ENCODE data around the gene CUL4A. TPM values are rescaled to one million over a fixed set of nuclear protein-coding genes. Genes with fewer than 3 reads are reported as not detected.

The CUL4A gene
- total and polyA plus RNA-seq, 2 experiments from 2014 or later, result 67.3 to 197 TPM

GRCh38 chr13:113297370-113298042, 88.1 kb downstream of the CUL4A start:
- Histone ChIP-seq H3K4me1 (ENCODE audit: insufficient read depth) (peaks cover 11% of the 10 kb centered on the region; the same call in 1 of the 2 replicates), H2AFZ (peak overlapping the region; percentile 97), H3K9me3 (ENCODE audit: low read depth) (no peaks in the 10 kb centered on the region), H3F3A (ENCODE audit: insufficient read depth) (peaks cover 10% of the 10 kb centered on the region), H3K27me3 (replicated peaks; ENCODE audit: insufficient read depth) (no peaks in the 10 kb centered on the region), H3K4me2 (ENCODE audit: unreplicated experiment) (peak overlapping the region; percentile 92), H3K4me3 (peak overlapping the region; percentile 84), H3K36me3 (ENCODE audit: low read depth) (no peaks in the 10 kb centered on the region), H3K9ac (peak overlapping the region; percentile 94), H4K20me1 (ENCODE audit: insufficient read depth) (no peaks in the 10 kb centered on the region), H3K27ac (peak overlapping the region; percentile 66), H3K9me2 (ENCODE audit: insufficient read depth) (no peaks in the 10 kb centered on the region), H3K79me2 (ENCODE audit: insufficient read depth) (peaks cover 52% of the 10 kb centered on the region)
- 1% methylated on average over 36 to 50 of the region's 58 CpGs for WGBS, 2 experiments (ENCODE audit: low coverage in 1 of 2, low lambda C conversion rate in 2 of 2, missing lambda C conversion rate in 2 of 2)
- in situ Hi-C loops (cut with MboI), result no loop called here
- DNase-seq, result peak; percentile 56
- TF ChIP-seq EZH2 (IDR thresholded peaks at IDR 0.05; ENCODE audit: insufficient read depth, poor library complexity, severe bottlenecking) (no peak), EZH2phosphoT487 (IDR thresholded peaks at IDR 0.05; ENCODE audit: insufficient read depth, low read depth) (no peak)

GRCh38 chr13:113298043-113298945, 88.9 kb downstream of the CUL4A start:
- Histone ChIP-seq H3K36me3 (ENCODE audit: low read depth) (no peaks in the 10 kb centered on the region), H3K79me2 (ENCODE audit: insufficient read depth) (peaks cover 60% of the 10 kb centered on the region), H3K4me3 (peak overlapping the region; percentile 84), H3K9ac (peak overlapping the region; percentile 94), H3F3A (ENCODE audit: insufficient read depth) (peaks cover 5% of the 10 kb centered on the region; the same call in 1 of the 2 replicates), H3K27ac (peak overlapping the region; percentile 66), H3K9me2 (ENCODE audit: insufficient read depth) (no peaks in the 10 kb centered on the region), H3K27me3 (replicated peaks; ENCODE audit: insufficient read depth) (no peaks in the 10 kb centered on the region), H2AFZ (peak overlapping the region; percentile 97), H3K4me2 (ENCODE audit: unreplicated experiment) (peak overlapping the region; percentile 92), H3K9me3 (ENCODE audit: low read depth) (no peaks in the 10 kb centered on the region), H3K4me1 (ENCODE audit: insufficient read depth) (peaks cover 11% of the 10 kb centered on the region; the same call in 1 of the 2 replicates), H4K20me1 (ENCODE audit: insufficient read depth) (no peaks in the 10 kb centered on the region)
- DNase-seq, result peak; percentile 63
- 18 to 20% methylated on average over 18 to 19 of the region's 19 CpGs for WGBS, 2 experiments (ENCODE audit: low coverage in 1 of 2, low lambda C conversion rate in 2 of 2, missing lambda C conversion rate in 2 of 2)
- TF ChIP-seq EZH2phosphoT487 (IDR thresholded peaks at IDR 0.05; ENCODE audit: insufficient read depth, low read depth) (no peak), EZH2 (IDR thresholded peaks at IDR 0.05; ENCODE audit: insufficient read depth, poor library complexity, severe bottlenecking) (no peak)
- in situ Hi-C loops (cut with MboI), result no loop called here

- in situ Hi-C loops (cut with MboI), result no loop called here
- H3K9me2 ChIP-seq (ENCODE audit: insufficient read depth), result no peaks in the 10 kb centered on the region
- no peak overlapping the region for H2AFZ ChIP-seq
- peaks cover 9% of the 10 kb centered on the region for H3F3A ChIP-seq (ENCODE audit: insufficient read depth)
- no peak overlapping the region for H3K9ac ChIP-seq
- H3K36me3 ChIP-seq (ENCODE audit: low read depth), result no peaks in the 10 kb centered on the region
- TF ChIP-seq EZH2 (IDR thresholded peaks at IDR 0.05; ENCODE audit: insufficient read depth, poor library complexity, severe bottlenecking) (no peak), EZH2phosphoT487 (IDR thresholded peaks at IDR 0.05; ENCODE audit: insufficient read depth, low read depth) (no peak)
- no peak overlapping the region for H3K4me3 ChIP-seq
- peaks cover 16% of the 10 kb centered on the region for H3K4me1 ChIP-seq (ENCODE audit: insufficient read depth)
- WGBS, 2 experiments (ENCODE audit: low coverage in 1 of 2, low lambda C conversion rate in 2 of 2, missing lambda C conversion rate in 2 of 2), result 80 to 85% methylated on average over 7 of the region's 7 CpGs
- no peak overlapping the region for H3K27ac ChIP-seq
- H3K27me3 ChIP-seq (replicated peaks; ENCODE audit: insufficient read depth), result no peaks in the 10 kb centered on the region
- H3K9me3 ChIP-seq (ENCODE audit: low read depth), result no peaks in the 10 kb centered on the region
- peaks cover 3% of the 10 kb centered on the region; the same call in 1 of the 2 replicates for H4K20me1 ChIP-seq (ENCODE audit: insufficient read depth)
- peaks cover 77% of the 10 kb centered on the region for H3K79me2 ChIP-seq (ENCODE audit: insufficient read depth)
- DNase-seq, result peak; percentile 22
- no peak overlapping the region for H3K4me2 ChIP-seq (ENCODE audit: unreplicated experiment)
These were observed 90.5 kb downstream of the CUL4A start for GRCh38 chr13:113299951-113300350.

- no peak for TF ChIP-seq EZH2phosphoT487 (IDR thresholded peaks at IDR 0.05; ENCODE audit: insufficient read depth, low read depth)
- TF ChIP-seq EZH2 (IDR thresholded peaks at IDR 0.05; ENCODE audit: insufficient read depth, poor library complexity, severe bottlenecking), result no peak
- in situ Hi-C loops (cut with MboI), result no loop called here
- no peaks in the 10 kb centered on the region for H3K9me2 ChIP-seq (ENCODE audit: insufficient read depth)
- no peaks in the 10 kb centered on the region for H3K27me3 ChIP-seq (replicated peaks; ENCODE audit: insufficient read depth)
- H2AFZ ChIP-seq, result no peak overlapping the region
- no peaks in the 10 kb centered on the region for H3K36me3 ChIP-seq (ENCODE audit: low read depth)
- 86 to 89% methylated on average over 7 of the region's 7 CpGs for WGBS, 2 experiments (ENCODE audit: low coverage in 1 of 2, low lambda C conversion rate in 2 of 2, missing lambda C conversion rate in 2 of 2)
- H3K9me3 ChIP-seq (ENCODE audit: low read depth), result no peaks in the 10 kb centered on the region
- DNase-seq, result no peak
- peaks cover 13% of the 10 kb centered on the region for H3F3A ChIP-seq (ENCODE audit: insufficient read depth)
- no peak overlapping the region for H3K27ac ChIP-seq
- no peak overlapping the region for H3K9ac ChIP-seq
- H3K4me3 ChIP-seq, result no peak overlapping the region
- peaks cover 100% of the 10 kb centered on the region for H3K79me2 ChIP-seq (ENCODE audit: insufficient read depth)
- H3K4me1 ChIP-seq (ENCODE audit: insufficient read depth), result peaks cover 24% of the 10 kb centered on the region
- peaks cover 3% of the 10 kb centered on the region; the same call in 1 of the 2 replicates for H4K20me1 ChIP-seq (ENCODE audit: insufficient read depth)
- H3K4me2 ChIP-seq (ENCODE audit: unreplicated experiment), result no peak overlapping the region
These were observed 93.6 kb downstream of the CUL4A start for GRCh38 chr13:113302986-113303385.
